ENCODE measurements around the gene LRP1B.

Gene LRP1B

GRCh38 chr2:141467331-141467730 is 663.5 kb downstream of the LRP1B start:
- H3K4me3 ChIP-seq (ENCODE audit: low read depth in 1 of 2, low read length in 2 of 2) = no peak overlapping the region
- no peaks in the 10 kb centered on the region for H3K4me1 ChIP-seq (ENCODE audit: control insufficient read depth in 1 of 2, insufficient read depth in 2 of 2, low read length in 2 of 2)
- H3K27me3 ChIP-seq (ENCODE audit: low read depth, low read length) = no peaks in the 10 kb centered on the region
- no peaks in the 10 kb centered on the region for H3K36me3 ChIP-seq (ENCODE audit: control insufficient read depth in 1 of 2, insufficient read depth in 2 of 2, low read length in 2 of 2)
- H3K27ac ChIP-seq (ENCODE audit: low read length) = no peak overlapping the region
- no peaks in the 10 kb centered on the region for H3K9me3 ChIP-seq (ENCODE audit: control insufficient read depth in 1 of 2, low read length in 2 of 2)

- Histone ChIP-seq H3K9me3 (ENCODE audit: control insufficient read depth in 1 of 2, low read length in 2 of 2) (no peaks in the 10 kb centered on the region), H3K36me3 (ENCODE audit: control insufficient read depth in 1 of 2, insufficient read depth in 2 of 2, low read length in 2 of 2) (no peaks in the 10 kb centered on the region), H3K27ac (ENCODE audit: low read length) (no peak overlapping the region), H3K4me3 (ENCODE audit: low read depth in 1 of 2, low read length in 2 of 2) (no peak overlapping the region), H3K4me1 (ENCODE audit: control insufficient read depth in 1 of 2, insufficient read depth in 2 of 2, low read length in 2 of 2) (no peaks in the 10 kb centered on the region), H3K27me3 (ENCODE audit: low read depth, low read length) (no peaks in the 10 kb centered on the region)
Observed at GRCh38 chr2:141464995-141465394, 665.8 kb downstream of the LRP1B start.

DNA sequence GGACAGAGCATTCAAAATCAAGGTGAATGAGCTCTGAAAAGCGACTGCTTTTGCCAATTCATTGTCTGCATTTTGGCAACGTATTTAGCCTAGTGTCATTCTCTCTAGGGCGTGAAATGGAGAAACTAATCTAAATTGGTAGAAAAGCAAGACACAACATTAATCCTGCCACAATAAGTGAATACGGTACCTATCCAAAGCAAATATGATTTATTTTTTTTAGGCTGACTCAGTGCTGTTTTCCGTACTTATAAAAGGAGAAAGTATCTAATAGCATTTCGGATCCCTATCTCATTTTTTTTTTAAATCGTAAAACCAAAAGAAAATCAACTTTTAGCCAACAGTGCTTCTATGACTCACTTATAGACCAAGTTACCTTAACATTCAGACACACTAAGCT is 672.5 kb downstream of the LRP1B start:
- no peaks in the 10 kb centered on the region for H3K9me3 ChIP-seq (ENCODE audit: control insufficient read depth in 1 of 2, low read length in 2 of 2)
- H3K4me1 ChIP-seq (ENCODE audit: control insufficient read depth in 1 of 2, insufficient read depth in 2 of 2, low read length in 2 of 2) = no peaks in the 10 kb centered on the region
- H3K4me3 ChIP-seq (ENCODE audit: low read depth in 1 of 2, low read length in 2 of 2) = no peak overlapping the region
- H3K36me3 ChIP-seq (ENCODE audit: control insufficient read depth in 1 of 2, insufficient read depth in 2 of 2, low read length in 2 of 2) = no peaks in the 10 kb centered on the region
- H3K27ac ChIP-seq (ENCODE audit: low read length) = no peak overlapping the region
- no peaks in the 10 kb centered on the region for H3K27me3 ChIP-seq (ENCODE audit: low read depth, low read length)

GRCh38 chr2:141455877-141456276 is 674.9 kb downstream of the LRP1B start:
- Histone ChIP-seq H3K27me3 (ENCODE audit: low read depth, low read length) (no peaks in the 10 kb centered on the region), H3K4me3 (ENCODE audit: low read depth in 1 of 2, low read length in 2 of 2) (no peak overlapping the region), H3K27ac (ENCODE audit: low read length) (no peak overlapping the region), H3K9me3 (ENCODE audit: control insufficient read depth in 1 of 2, low read length in 2 of 2) (no peaks in the 10 kb centered on the region), H3K36me3 (ENCODE audit: control insufficient read depth in 1 of 2, insufficient read depth in 2 of 2, low read length in 2 of 2) (no peaks in the 10 kb centered on the region), H3K4me1 (ENCODE audit: control insufficient read depth in 1 of 2, insufficient read depth in 2 of 2, low read length in 2 of 2) (no peaks in the 10 kb centered on the region)

DNA sequence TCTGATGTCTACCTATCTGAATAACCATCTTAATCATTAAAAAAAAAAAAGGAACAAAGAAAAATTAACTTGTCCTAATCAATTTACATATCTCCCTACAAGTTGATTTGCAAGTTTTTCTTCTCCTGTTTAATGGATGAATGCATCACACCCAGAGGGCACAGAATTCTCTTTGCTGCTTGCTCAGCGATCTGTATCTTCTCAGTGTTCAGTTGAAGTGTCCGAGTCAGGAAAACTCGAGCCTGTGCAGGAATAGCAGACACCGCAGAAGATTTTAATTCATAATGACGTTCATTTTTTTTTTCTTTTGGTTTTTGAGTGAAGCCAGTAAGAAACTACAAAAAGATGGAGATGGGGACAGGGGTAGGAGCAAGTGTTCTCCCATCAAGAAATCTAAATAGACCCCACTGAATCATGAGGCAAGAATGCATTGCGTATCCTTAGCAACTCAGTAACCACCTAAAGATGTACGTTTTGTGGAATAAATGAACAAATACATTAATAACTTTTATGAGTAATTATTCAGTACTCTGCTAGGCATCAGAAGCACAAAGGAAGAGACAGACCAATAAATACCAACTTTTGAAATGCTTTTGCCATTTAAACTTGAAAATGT is 675.5 kb downstream of the LRP1B start:
- Histone ChIP-seq H3K4me3 (ENCODE audit: low read depth in 1 of 2, low read length in 2 of 2) (no peak overlapping the region), H3K9me3 (ENCODE audit: control insufficient read depth in 1 of 2, low read length in 2 of 2) (no peaks in the 10 kb centered on the region), H3K36me3 (ENCODE audit: control insufficient read depth in 1 of 2, insufficient read depth in 2 of 2, low read length in 2 of 2) (no peaks in the 10 kb centered on the region), H3K27me3 (ENCODE audit: low read depth, low read length) (no peaks in the 10 kb centered on the region), H3K27ac (ENCODE audit: low read length) (no peak overlapping the region), H3K4me1 (ENCODE audit: control insufficient read depth in 1 of 2, insufficient read depth in 2 of 2, low read length in 2 of 2) (no peaks in the 10 kb centered on the region)

DNA sequence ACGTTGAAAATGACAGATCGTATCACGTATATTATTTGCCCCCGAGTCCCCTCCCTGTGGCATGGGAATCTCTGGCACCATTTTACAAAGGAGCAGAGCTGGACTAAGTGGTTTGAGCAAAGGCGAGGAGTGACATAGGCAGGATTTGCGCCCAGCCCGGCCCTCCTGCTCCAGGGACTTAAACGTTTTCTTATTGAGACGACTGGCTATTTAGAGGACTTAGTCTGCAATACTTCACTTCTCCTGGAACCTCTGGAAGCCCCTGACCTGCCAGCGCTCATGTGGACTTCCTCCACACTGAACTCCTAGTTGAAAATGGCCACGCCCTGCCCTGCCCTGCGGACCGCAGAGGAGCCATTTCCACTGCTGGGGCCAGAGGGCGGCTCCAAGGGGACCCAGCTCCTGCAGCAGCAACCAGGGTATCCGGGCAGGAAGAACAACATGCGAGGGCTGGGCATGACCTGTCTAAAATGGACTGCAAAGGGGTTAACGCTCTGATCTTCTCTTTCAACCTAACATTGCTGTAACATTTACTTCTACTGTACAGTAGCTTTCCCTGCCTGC is 690.7 kb downstream of the LRP1B start:
- no peaks in the 10 kb centered on the region for H3K36me3 ChIP-seq (ENCODE audit: control insufficient read depth in 1 of 2, insufficient read depth in 2 of 2, low read length in 2 of 2)
- no peak overlapping the region for H3K27ac ChIP-seq (ENCODE audit: low read length)
- H3K4me3 ChIP-seq (ENCODE audit: low read depth in 1 of 2, low read length in 2 of 2) = no peak overlapping the region
- H3K9me3 ChIP-seq (ENCODE audit: control insufficient read depth in 1 of 2, low read length in 2 of 2) = no peaks in the 10 kb centered on the region
- H3K4me1 ChIP-seq (ENCODE audit: control insufficient read depth in 1 of 2, insufficient read depth in 2 of 2, low read length in 2 of 2) = no peaks in the 10 kb centered on the region
- no peaks in the 10 kb centered on the region for H3K27me3 ChIP-seq (ENCODE audit: low read depth, low read length)

DNA sequence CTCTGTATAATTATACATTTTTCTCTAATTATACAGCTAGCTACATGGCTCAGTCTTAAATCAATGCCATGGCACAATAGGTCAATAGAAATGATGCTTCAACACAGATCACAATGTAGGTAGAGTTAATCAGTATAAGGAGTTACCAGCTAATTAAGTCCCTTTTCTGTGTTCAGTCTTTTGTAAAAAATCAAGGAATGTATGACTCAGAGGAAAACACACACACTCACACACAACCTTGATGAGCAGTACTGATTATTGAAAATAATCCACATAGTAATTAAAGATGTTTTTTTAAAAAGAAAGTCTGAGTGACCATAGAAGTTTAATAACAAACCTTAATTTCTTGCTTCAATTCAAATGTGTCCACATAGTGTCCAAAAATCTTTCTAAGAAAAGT is 691.3 kb downstream of the LRP1B start:
- H3K27ac ChIP-seq (ENCODE audit: low read length) = no peak overlapping the region
- H3K4me3 ChIP-seq (ENCODE audit: low read depth in 1 of 2, low read length in 2 of 2) = no peak overlapping the region
- H3K36me3 ChIP-seq (ENCODE audit: control insufficient read depth in 1 of 2, insufficient read depth in 2 of 2, low read length in 2 of 2) = no peaks in the 10 kb centered on the region
- no peaks in the 10 kb centered on the region for H3K9me3 ChIP-seq (ENCODE audit: control insufficient read depth in 1 of 2, low read length in 2 of 2)
- no peaks in the 10 kb centered on the region for H3K4me1 ChIP-seq (ENCODE audit: control insufficient read depth in 1 of 2, insufficient read depth in 2 of 2, low read length in 2 of 2)
- H3K27me3 ChIP-seq (ENCODE audit: low read depth, low read length) = no peaks in the 10 kb centered on the region

- Histone ChIP-seq H3K27ac (ENCODE audit: low read length) (no peak overlapping the region), H3K4me3 (ENCODE audit: low read depth in 1 of 2, low read length in 2 of 2) (no peak overlapping the region), H3K9me3 (ENCODE audit: control insufficient read depth in 1 of 2, low read length in 2 of 2) (no peaks in the 10 kb centered on the region), H3K36me3 (ENCODE audit: control insufficient read depth in 1 of 2, insufficient read depth in 2 of 2, low read length in 2 of 2) (no peaks in the 10 kb centered on the region), H3K4me1 (ENCODE audit: control insufficient read depth in 1 of 2, insufficient read depth in 2 of 2, low read length in 2 of 2) (no peaks in the 10 kb centered on the region), H3K27me3 (ENCODE audit: low read depth, low read length) (no peaks in the 10 kb centered on the region)
Observed at GRCh38 chr2:141438536-141438935, 692.3 kb downstream of the LRP1B start.

DNA sequence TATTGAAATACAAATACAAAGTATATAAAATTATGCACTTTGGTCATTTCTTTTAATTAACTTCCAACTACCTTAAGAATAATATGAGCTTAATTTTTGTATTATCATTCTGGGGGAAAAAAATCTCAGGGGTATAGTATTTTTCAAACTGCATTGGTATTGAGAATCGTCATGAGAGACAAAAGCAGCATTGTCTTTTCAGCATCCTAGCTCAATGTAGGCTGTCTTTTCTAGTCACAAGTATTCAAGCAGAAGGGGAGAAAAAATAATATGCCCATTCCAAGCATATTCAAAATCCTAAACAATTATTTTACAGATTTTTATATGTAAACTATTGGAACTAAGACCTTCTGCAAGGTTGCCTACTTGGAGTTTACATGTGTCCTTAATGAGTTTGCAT is 693.3 kb downstream of the LRP1B start:
- no peaks in the 10 kb centered on the region for H3K27me3 ChIP-seq (ENCODE audit: low read depth, low read length)
- H3K4me3 ChIP-seq (ENCODE audit: low read depth in 1 of 2, low read length in 2 of 2) = no peak overlapping the region
- no peaks in the 10 kb centered on the region for H3K9me3 ChIP-seq (ENCODE audit: control insufficient read depth in 1 of 2, low read length in 2 of 2)
- no peaks in the 10 kb centered on the region for H3K4me1 ChIP-seq (ENCODE audit: control insufficient read depth in 1 of 2, insufficient read depth in 2 of 2, low read length in 2 of 2)
- no peak overlapping the region for H3K27ac ChIP-seq (ENCODE audit: low read length)
- no peaks in the 10 kb centered on the region for H3K36me3 ChIP-seq (ENCODE audit: control insufficient read depth in 1 of 2, insufficient read depth in 2 of 2, low read length in 2 of 2)

DNA sequence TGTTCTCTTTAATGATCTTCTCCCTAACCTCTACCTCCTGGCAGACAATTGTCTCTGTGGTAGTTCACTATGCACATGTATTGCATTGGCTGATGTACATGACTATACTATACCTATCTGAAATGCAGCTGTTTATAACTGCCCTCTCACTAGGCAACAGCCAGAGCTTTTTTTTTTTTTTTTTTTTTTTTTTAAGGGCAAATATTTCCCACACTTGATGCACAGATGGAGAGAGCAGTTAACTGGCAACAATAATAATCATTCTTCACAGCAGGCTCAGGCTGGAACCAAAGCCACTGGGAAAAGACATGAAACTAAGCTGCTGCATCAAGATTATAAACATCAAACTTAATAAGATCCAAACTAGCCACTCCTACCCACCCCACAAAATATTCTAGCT is 707.7 kb downstream of the LRP1B start:
- H3K36me3 ChIP-seq (ENCODE audit: control insufficient read depth in 1 of 2, insufficient read depth in 2 of 2, low read length in 2 of 2) = no peaks in the 10 kb centered on the region

GRCh38 chr2:141417246-141417797 is 713.5 kb downstream of the LRP1B start:
- no peaks in the 10 kb centered on the region for H3K36me3 ChIP-seq (ENCODE audit: control insufficient read depth in 1 of 2, insufficient read depth in 2 of 2, low read length in 2 of 2)
- no peaks in the 10 kb centered on the region for H3K4me1 ChIP-seq (ENCODE audit: control insufficient read depth in 1 of 2, insufficient read depth in 2 of 2, low read length in 2 of 2)
- H3K9me3 ChIP-seq (ENCODE audit: control insufficient read depth in 1 of 2, low read length in 2 of 2) = no peaks in the 10 kb centered on the region
- H3K27me3 ChIP-seq (ENCODE audit: low read depth, low read length) = no peaks in the 10 kb centered on the region
- no peak overlapping the region for H3K4me3 ChIP-seq (ENCODE audit: low read depth in 1 of 2, low read length in 2 of 2)
- H3K27ac ChIP-seq (ENCODE audit: low read length) = no peak overlapping the region

More for the DNA sequence above, 707.7 kb downstream of the LRP1B start:
- Histone ChIP-seq H3K27ac (ENCODE audit: low read length) (no peak overlapping the region), H3K4me1 (ENCODE audit: control insufficient read depth in 1 of 2, insufficient read depth in 2 of 2, low read length in 2 of 2) (no peaks in the 10 kb centered on the region), H3K9me3 (ENCODE audit: control insufficient read depth in 1 of 2, low read length in 2 of 2) (no peaks in the 10 kb centered on the region), H3K4me3 (ENCODE audit: low read depth in 1 of 2, low read length in 2 of 2) (no peak overlapping the region), H3K27me3 (ENCODE audit: low read depth, low read length) (no peaks in the 10 kb centered on the region)

DNA sequence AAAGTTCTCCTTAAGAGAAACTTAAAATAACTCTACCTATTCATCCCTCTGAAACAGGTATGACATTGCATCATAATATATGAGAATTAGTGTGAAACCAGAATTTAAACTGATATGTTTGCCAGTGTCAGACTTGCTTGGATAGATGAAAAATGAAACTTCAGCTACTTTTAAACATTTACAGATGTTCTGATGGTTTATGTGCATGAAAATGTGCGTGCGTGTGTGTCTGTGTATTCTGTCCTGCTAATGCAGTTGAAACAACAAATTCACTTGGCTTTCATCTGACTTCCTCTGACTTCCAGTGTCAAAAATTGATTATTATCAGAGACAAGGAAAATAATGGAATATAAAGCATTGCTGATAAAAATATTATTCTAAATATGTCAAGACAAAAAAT is 719.4 kb downstream of the LRP1B start:
- Histone ChIP-seq H3K4me3 (ENCODE audit: low read depth in 1 of 2, low read length in 2 of 2) (no peak overlapping the region), H3K27me3 (ENCODE audit: low read depth, low read length) (no peaks in the 10 kb centered on the region), H3K36me3 (ENCODE audit: control insufficient read depth in 1 of 2, insufficient read depth in 2 of 2, low read length in 2 of 2) (no peaks in the 10 kb centered on the region), H3K27ac (ENCODE audit: low read length) (no peak overlapping the region), H3K9me3 (ENCODE audit: control insufficient read depth in 1 of 2, low read length in 2 of 2) (no peaks in the 10 kb centered on the region), H3K4me1 (ENCODE audit: control insufficient read depth in 1 of 2, insufficient read depth in 2 of 2, low read length in 2 of 2) (no peaks in the 10 kb centered on the region)

Data from muscle layer of duodenum (tissue), 2 donors.